Measurements from ENCODE around the gene DNTT.

Gene DNTT

DNA sequence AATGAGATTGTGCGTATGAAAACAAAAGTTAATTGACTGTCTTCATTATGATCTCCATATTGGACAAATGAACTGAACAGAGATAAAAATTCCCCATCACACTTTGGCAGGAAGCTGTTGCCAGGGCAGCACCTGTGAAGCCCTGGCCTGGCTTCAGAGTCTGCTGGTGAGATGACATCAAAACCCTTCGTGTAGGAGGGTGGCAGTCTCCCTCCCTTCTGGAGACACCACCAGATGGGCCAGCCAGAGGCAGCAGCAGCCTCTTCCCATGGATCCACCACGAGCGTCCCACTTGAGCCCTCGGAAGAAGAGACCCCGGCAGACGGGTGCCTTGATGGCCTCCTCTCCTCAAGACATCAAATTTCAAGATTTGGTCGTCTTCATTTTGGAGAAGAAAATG is at the start of gene DNTT:
DNTT (plus strand) TSS at position 205 of the 400 bp plus-strand sequence; CDS start at position 269, 64 bp downstream.
- DNase-seq: no peak

GRCh38 chr10:96254976-96255375 is 49.3 kb upstream of the DNTT start:
- no peak for DNase-seq

DNA sequence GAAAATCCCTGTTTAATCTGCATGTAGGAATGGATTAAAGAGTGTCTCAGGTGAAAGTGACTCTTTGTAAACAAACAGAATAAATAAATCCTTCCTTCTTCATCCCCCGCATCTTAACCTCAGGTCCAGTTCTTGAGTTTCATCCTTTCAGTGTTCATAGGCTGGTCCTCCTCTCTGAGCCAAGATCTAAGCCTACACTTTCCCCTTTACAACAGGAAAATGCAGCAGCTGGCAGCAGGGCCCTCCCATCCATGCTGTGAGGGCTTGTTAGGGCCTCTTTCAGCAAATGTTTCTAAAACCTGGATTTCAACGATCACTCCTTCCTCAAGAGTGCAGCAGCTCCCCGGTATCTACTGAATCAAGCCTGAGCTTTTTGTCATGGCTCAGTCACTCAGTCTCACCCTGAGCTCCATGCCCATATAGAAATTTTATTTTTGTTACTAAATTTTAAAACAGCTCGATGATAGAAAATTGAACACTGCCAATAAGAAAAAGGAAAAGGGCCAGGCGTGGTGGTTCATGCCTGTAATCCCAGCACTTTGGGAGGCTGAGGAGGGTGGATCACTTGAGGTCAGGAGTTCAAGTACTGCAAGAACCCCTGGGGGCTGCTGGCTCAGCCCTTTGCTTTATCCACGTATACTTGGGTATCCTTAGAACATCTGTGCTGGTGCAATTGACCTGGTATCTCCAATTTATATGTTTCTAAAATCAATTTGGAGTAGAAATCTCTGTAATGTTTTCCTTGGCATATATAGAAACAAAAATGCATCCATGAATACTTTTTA is 48.5 kb upstream of the DNTT start:
- DNase-seq: no peak

GRCh38 chr10:96257944-96258343 is 46.3 kb upstream of the DNTT start:
- no peak for DNase-seq

- DNase-seq: no peak
Observed at GRCh38 chr10:96259150-96259549, 45.1 kb upstream of the DNTT start.

DNA sequence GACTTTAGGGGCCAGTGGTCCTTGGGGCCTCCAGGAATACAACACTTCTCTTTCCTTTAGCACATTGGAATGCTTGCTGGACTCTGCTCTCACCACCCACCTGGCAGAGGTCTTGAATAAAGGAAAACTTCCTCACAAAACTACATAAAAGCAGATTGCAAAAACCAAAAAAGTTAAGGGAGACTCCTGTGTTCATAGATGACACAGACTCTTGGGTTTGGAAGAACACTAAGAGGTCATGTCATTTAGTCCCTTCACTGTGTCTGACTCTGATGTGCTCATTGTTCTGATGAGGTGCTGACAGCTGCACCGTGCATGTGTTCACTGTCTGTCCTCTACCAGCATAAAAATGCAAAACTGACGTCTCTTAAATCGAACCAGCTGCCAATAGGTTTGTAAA is 44.2 kb upstream of the DNTT start:
- DNase-seq: no peak

- no peak for DNase-seq
Observed at GRCh38 chr10:96261132-96261531, 43.1 kb upstream of the DNTT start.

- no peak for DNase-seq
Observed at GRCh38 chr10:96261930-96262329, 42.3 kb upstream of the DNTT start.

GRCh38 chr10:96263176-96263575 is 41.1 kb upstream of the DNTT start:
- DNase-seq: no peak

DNA sequence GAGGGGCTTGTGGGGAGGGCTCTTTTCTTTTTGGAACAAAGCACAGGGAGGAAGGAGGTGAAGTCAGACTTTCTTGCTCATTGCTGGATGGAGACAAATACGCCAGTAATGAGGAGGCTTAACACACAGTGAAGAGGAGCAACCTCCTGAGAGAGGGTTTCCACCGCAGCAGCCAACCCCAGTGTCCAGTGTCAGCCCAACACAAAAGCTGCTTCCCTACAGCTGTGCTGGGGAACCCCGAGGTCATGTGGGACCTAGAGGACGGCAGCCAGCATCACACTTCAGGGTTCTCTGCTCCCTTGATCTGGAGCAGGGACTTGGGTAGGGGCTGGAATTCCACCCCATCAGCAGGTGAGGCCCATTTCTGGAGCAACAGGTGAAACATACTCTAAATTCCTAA is 40.6 kb upstream of the DNTT start:
- DNase-seq: no peak

GRCh38 chr10:96264938-96265337 is 39.3 kb upstream of the DNTT start:
- no peak for DNase-seq

- DNase-seq: no peak
Observed at GRCh38 chr10:96266118-96266770, 38.0 kb upstream of the DNTT start.

GRCh38 chr10:96267234-96267705 is 37.0 kb upstream of the DNTT start:
- no peak for DNase-seq

- DNase-seq: no peak
Observed at GRCh38 chr10:96268341-96268909, 35.8 kb upstream of the DNTT start.

- DNase-seq: no peak
Observed at GRCh38 chr10:96269438-96270300, 34.6 kb upstream of the DNTT start.

- no peak for DNase-seq
Observed at GRCh38 chr10:96270571-96270970, 33.7 kb upstream of the DNTT start.

GRCh38 chr10:96271016-96271815 is 33.0 kb upstream of the DNTT start, which contains the start of gene BLNK:
Gene BLNK (minus strand): TSS chr10:96271569. CDS start chr10:96271398, 171 bp downstream.
- no peak for DNase-seq

DNA sequence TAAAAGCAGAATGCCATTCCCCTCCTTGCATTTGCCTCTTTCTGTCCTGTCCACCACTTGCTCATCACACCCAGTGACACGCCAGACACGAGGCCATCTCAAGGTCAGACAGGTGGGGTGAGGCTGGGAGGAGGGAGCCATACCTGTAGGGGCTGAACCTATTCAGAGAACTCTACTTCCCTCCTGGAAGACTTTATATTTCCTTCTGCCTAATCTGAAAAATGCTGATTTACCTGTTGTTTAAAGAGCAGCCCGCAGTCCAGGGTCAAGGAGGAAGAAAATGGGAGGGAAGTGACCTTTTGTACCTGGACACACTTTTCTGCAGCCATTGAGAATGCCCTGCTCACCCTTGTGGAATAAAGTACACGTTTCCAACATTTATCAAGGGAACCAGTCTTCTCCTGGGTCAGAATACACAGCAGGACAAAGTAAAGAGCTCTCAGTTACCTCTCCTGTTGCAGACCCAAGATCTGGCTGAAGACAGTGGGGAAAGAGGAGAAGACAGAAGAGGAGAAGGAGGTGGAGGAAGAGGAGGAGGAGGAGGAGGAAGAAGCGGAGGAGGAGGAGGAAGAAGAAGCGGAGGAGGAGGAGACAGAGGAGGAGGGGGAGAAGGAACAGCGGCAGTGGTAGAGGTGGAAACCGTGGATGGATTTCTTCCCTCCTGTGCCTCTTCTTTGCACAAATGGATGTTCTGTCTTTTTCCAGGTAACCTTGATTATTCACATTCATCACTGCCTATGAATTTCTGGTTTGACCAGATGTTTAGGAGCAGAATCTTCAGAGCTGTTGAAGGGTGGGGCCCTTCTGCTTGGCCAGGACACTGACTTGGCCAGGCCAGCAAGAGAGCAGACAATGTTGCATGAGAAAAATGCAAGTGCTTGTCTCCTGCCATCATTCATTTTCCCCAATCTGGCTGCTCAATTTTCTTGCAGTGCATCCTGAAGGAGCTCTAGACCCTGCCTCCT is 31.6 kb upstream of the DNTT start:
- DNase-seq: no peak

DNA sequence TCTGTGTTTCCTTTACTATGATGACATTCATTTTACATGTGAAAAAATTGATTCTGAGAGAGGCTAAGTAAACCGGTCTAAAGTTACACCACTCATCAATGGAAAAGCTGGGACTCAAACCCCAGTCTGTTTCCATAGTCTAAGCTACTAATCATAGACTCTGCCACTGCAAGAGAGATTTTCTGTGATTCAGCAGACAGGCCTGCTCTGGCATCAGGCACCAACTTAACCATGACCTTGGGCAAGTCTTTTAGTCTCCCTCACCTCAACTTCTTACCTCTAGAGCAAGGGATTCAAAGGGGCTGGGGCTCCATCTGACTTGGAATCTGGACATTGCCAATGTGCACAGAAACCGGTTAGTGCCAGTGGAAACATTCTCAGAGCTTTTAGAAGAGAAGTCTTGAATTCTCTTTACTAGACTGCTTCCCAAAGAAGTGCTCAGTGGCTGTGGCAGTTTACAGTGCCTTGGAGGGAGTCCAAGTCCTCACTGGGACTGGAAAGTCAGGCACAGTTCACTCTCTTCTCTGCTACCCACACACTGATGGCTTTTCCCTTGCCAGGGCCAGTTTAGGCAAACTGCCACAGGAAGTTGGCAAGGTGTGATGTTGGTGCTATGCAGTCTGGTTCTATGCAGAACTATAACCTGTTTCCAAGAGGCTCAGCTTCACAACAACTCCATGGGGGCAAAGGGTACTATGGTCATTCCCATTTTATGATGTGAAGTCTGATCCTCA is 28.4 kb upstream of the DNTT start:
- no peak for DNase-seq

DNA sequence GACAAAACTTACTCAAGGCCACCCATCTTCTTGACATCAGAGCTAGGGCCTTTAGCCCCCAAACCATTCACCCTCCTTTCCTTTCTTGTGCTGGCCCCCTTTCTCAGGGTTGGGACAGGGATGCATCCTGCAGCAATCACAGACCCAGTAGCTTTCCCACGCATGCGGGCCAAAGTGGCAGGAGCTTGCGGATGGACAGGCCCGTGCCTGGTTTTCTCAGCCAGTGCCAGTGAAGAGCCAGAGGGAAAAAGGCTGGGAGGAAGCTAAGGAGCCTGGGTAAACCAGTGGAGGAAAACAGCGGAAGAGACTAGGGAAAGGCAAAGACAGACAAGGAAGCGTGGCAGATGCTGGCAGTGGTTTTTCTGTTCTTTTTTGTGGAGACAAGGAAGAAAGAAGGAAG is 27.8 kb upstream of the DNTT start:
- DNase-seq: no peak
